HCT116 (cell line): ENCODE results near the gene GPX2. TPM values are rescaled to one million over a fixed set of nuclear protein-coding genes. Genes with fewer than 3 reads are reported as not detected.

Experiments used
- ATAC-seq: fragments of 200-7000 bp; cut with Tn5 transposase; 2 replicates; pipeline ENCODE4 v1.9.1; 2020; ENCODE audit warnings: mild to moderate bottlenecking, moderate library complexity
- BruUV-seq: library from RNA; stranded (reverse); fragments of 400-500 nt; replicated peaks from 2 replicates; lab custom pipeline; 2021; lab: Mats Ljungman, UMichigan
- CTCF ChIA-PET: fragments of 300-600 bp; sonication (Branson Sonifier 250); formaldehyde crosslinking; loops from one replicate; lab custom pipeline; 2021; ENCODE audit warnings: antibody characterized with exemption; lab: Charles Lee
- POLR2A ChIA-PET: fragments of 300-600, 350-600 bp; sonication (Branson Sonifier 250); formaldehyde crosslinking; loops from one replicate; lab custom pipeline; 2021; ENCODE audit warnings: antibody characterized with exemption; lab: Charles Lee
- RAD21 ChIA-PET, 2 experiments: fragments of 300-600 bp; sonication (Branson Sonifier 250); formaldehyde crosslinking; loops; one replicate each; lab custom pipeline; 2023; ENCODE audit warnings: low total read pairs in 2 of 2; ENCODE audit not compliant: uncharacterized antibody in 2 of 2, unreplicated experiment in 2 of 2, low non-redundant PET in 1 of 2; lab: Charles Lee
- DNase-seq: peaks from one replicate; pipeline ENCODE4 v3.0.0-alpha.2; 2010; ENCODE audit warnings: low read depth, low spot score
- H2AFZ ChIP-seq: fragments of 200-600 bp; shearing (Covaris generic), sonication (generic); 2 replicates; pipeline ENCODE4 v1.6.1; 2017; ENCODE audit warnings: low read depth, mixed run types, mixed read lengths, antibody characterized with exemption, low read length; ENCODE audit not compliant: poor library complexity, severe bottlenecking
- H3K27ac ChIP-seq: 2 replicates; pipeline ENCODE4 v1.5.1; 2012; ENCODE audit warnings: low read depth, low read length
- H3K27me3 ChIP-seq: fragments of 200-600 bp; sonication (generic); 2 replicates; pipeline ENCODE4 v1.6.1; 2016; ENCODE audit warnings: mixed run types, low read length, mixed read lengths; ENCODE audit not compliant: insufficient read depth
- H3K36me3 ChIP-seq, 2 experiments: fragments of 200-500 bp in 1 of 2; fragments of 200-600 bp in 1 of 2; sonication (Bioruptor generic) in 1 of 2; sonication (generic) in 1 of 2; 2 replicates each; pipeline versions ENCODE4 v1.5.1 to v1.6.1; 2014 to 2016; ENCODE audit warnings: low read length in 2 of 2, inconsistent platforms in 1 of 2, mixed read lengths in 1 of 2, mixed run types in 1 of 2; ENCODE audit not compliant: insufficient read depth in 2 of 2, control insufficient read depth in 1 of 2
- H3K4me1 ChIP-seq, 2 experiments: fragments of 200-600 bp in 1 of 2; sonication (generic) in 1 of 2; 2 replicates each; pipeline versions ENCODE4 v1.5.1 to v1.6.1; 2012 to 2017; ENCODE audit warnings: low read length in 2 of 2, inconsistent platforms in 1 of 2, mild to moderate bottlenecking in 1 of 2, mixed read lengths in 1 of 2, mixed run types in 1 of 2, moderate library complexity in 1 of 2; ENCODE audit not compliant: insufficient read depth in 2 of 2, control insufficient read depth in 1 of 2
- H3K4me2 ChIP-seq: fragments of 200-600 bp; sonication (generic); 2 replicates; pipeline ENCODE4 v1.6.1; 2017; ENCODE audit warnings: mixed run types, low read length, mixed read lengths
- H3K4me3 ChIP-seq, 2 experiments: fragments of 200-600 bp in 1 of 2; sonication (generic) in 1 of 2; replicated peaks in 1 of 2; 2 replicates each; pipeline ENCODE4 v1.5.1; 2011 to 2016; ENCODE audit warnings: low read length in 2 of 2, control low read depth in 1 of 2, low read depth in 1 of 2, mild to moderate bottlenecking in 1 of 2, mixed read lengths in 1 of 2, mixed run types in 1 of 2
- H3K79me2 ChIP-seq: fragments of 200-600 bp; sonication (generic); 2 replicates; pipeline ENCODE4 v1.6.1; 2017; ENCODE audit warnings: mild to moderate bottlenecking, mixed run types, low read length, moderate library complexity, mixed read lengths; ENCODE audit not compliant: insufficient read depth
- H3K9ac ChIP-seq: fragments of 200-600 bp; sonication (generic); 2 replicates; pipeline ENCODE4 v1.6.1; 2016; ENCODE audit warnings: low read length, mixed read lengths
- H3K9me2 ChIP-seq: fragments of 200-600 bp; sonication (generic), shearing (Covaris generic); 2 replicates; pipeline ENCODE4 v1.6.1; 2017; ENCODE audit warnings: mixed run types, mild to moderate bottlenecking, moderate library complexity; ENCODE audit not compliant: insufficient read depth
- H3K9me3 ChIP-seq, 2 experiments: fragments of 200-500 bp in 1 of 2; fragments of 200-600 bp in 1 of 2; sonication (Bioruptor generic) in 1 of 2; sonication (generic) in 1 of 2; 2 replicates each; pipeline ENCODE4 v1.6.1; 2014 to 2017; ENCODE audit warnings: low read length in 2 of 2, mixed read lengths in 2 of 2, inconsistent platforms in 1 of 2, low read depth in 1 of 2, mild to moderate bottlenecking in 1 of 2, mixed run types in 1 of 2, moderate library complexity in 1 of 2; ENCODE audit not compliant: control insufficient read depth in 1 of 2, insufficient read depth in 1 of 2
- H4K20me1 ChIP-seq: fragments of 200-600 bp; sonication (generic), shearing (Covaris generic); 2 replicates; pipeline ENCODE4 v1.6.1; 2017; ENCODE audit warnings: mixed run types, mild to moderate bottlenecking, moderate library complexity; ENCODE audit not compliant: insufficient read depth
- ATF3 ChIP-seq: IDR thresholded peaks from 2 replicates; pipeline ENCODE4 v1.6.1; 2012
- CEBPB ChIP-seq: IDR thresholded peaks from 2 replicates; pipeline ENCODE4 v1.6.1; 2012; ENCODE audit warnings: low read depth
- CTCF ChIP-seq, 3 experiments: fragments of 200-600 bp in 1 of 3; sonication (generic) in 1 of 3; IDR thresholded peaks in 2 of 3; conservative IDR thresholded peaks in 1 of 3; 2 replicates each; pipeline ENCODE4 v1.5.1; 2012 to 2017; ENCODE audit warnings: low read depth in 2 of 3, low read length in 2 of 3, antibody characterized with exemption in 1 of 3, borderline replicate concordance in 1 of 3, control low read depth in 1 of 3, mild to moderate bottlenecking in 1 of 3, mixed read lengths in 1 of 3, mixed run types in 1 of 3, moderate library complexity in 1 of 3; ENCODE audit not compliant: insufficient read depth in 1 of 3
- EGR1 ChIP-seq: IDR thresholded peaks from 2 replicates; pipeline ENCODE4 v1.6.1; 2012; ENCODE audit warnings: low read depth
- ELF1 ChIP-seq: IDR thresholded peaks from 2 replicates; pipeline ENCODE4 v1.6.1; 2012; ENCODE audit warnings: low read depth, borderline replicate concordance
- EZH2phosphoT487 ChIP-seq: fragments of 200-600 bp; IDR thresholded peaks from 2 replicates; pipeline ENCODE4 v1.6.1; 2018; ENCODE audit warnings: antibody characterized with exemption, borderline replicate concordance
- JUND ChIP-seq: IDR thresholded peaks from 2 replicates; pipeline ENCODE4 v1.6.1; 2012
- POLR2AphosphoS5 ChIP-seq: IDR thresholded peaks from 2 replicates; pipeline ENCODE4 v1.6.1; 2011; ENCODE audit warnings: mild to moderate bottlenecking, low read depth, low read length, moderate library complexity
- SIN3A ChIP-seq: IDR thresholded peaks from 2 replicates; pipeline ENCODE4 v1.6.1; 2012; ENCODE audit warnings: low read depth
- SP1 ChIP-seq: IDR thresholded peaks from 2 replicates; pipeline ENCODE4 v1.6.1; 2012; ENCODE audit warnings: low read depth
- YY1 ChIP-seq: IDR thresholded peaks from 2 replicates; pipeline ENCODE4 v1.6.1; 2011; ENCODE audit warnings: low read length, low read depth, moderate library complexity, mild to moderate bottlenecking; ENCODE audit not compliant: insufficient replicate concordance; ENCODE audit errors: extremely low read depth
- ZNF274 ChIP-seq: fragments of 200-500 bp; sonication (Bioruptor generic); IDR thresholded peaks from 2 replicates; pipeline ENCODE4 v1.6.1; 2014; ENCODE audit warnings: mild to moderate bottlenecking, low read depth, low read length, inconsistent platforms
- intact Hi-C: fragments of 100-400 bp; cut with micrococcal nuclease; formaldehyde crosslinking; loops from 2 replicates; pipeline ENCODE4 v1.10.0; 2022
- total RNA-seq: library from RNA; stranded (reverse); gene quantifications from one replicate; pipeline ENCODE4 v1.2.1, GENCODE V29; 2021; ENCODE audit not compliant: unreplicated experiment

GPX2 gene
- total RNA-seq, 1 experiment from 2014 or later, result 0.61 TPM

DNA sequence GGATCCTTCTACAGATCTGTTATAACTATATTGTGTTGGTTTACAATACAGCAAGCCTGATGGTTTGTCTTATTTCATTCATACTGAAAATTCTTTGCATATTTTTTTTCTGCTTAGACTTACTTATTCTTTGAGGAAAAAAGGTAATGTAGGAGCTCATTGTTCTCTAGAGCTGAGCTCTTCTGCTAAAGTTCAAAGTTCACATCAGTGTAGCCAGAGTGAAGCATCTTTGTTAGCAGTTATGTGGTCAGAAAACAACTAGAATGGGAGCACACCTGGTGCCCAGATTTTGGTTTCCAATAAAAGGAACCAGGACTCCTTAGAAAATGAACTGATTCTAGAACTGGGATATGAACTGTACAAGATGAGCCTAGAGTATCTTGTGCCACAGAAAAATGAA lies 10.3 kb downstream of the GPX2 start:
- H3K4me3 ChIP-seq, result no peak overlapping the region
- BruUV-seq, result no TSS peak
- H3K36me3 ChIP-seq, result peaks cover 9 to 26% of the 10 kb centered on the region in 2 experiments; a peak in 3 of 4 replicates
- TF ChIP-seq ELF1 (no peak), SP1 (no peak), JUND (no peak), ATF3 (no peak)
- H3K9me3 ChIP-seq, result no peaks in the 10 kb centered on the region
- H3K4me1 ChIP-seq, result no peaks in the 10 kb centered on the region
- intact Hi-C loops, result no loop called here
- ChIA-PET RAD21 (no interaction called here), POLR2A (no interaction called here), CTCF (interaction anchor here (2.2 kb wide), 1 partner anchor 21 kb away, joined by 5 read pairs; no protein-coding TSS in a partner anchor)
- H2AFZ ChIP-seq, result no peak overlapping the region
- no peaks in the 10 kb centered on the region for H3K27me3 ChIP-seq
- no peaks in the 10 kb centered on the region for H4K20me1 ChIP-seq
- H3K4me2 ChIP-seq, result no peak overlapping the region
- DNase-seq, result no peak
- no peaks in the 10 kb centered on the region for H3K9me2 ChIP-seq
- no peak for ATAC-seq
- H3K9ac ChIP-seq, result no peak overlapping the region
- H3K27ac ChIP-seq, result no peak overlapping the region
- H3K79me2 ChIP-seq, result 0 out of 2 replicates have a peak, but pooled peaks cover 14% of the 10 kb centered on the region

DNA sequence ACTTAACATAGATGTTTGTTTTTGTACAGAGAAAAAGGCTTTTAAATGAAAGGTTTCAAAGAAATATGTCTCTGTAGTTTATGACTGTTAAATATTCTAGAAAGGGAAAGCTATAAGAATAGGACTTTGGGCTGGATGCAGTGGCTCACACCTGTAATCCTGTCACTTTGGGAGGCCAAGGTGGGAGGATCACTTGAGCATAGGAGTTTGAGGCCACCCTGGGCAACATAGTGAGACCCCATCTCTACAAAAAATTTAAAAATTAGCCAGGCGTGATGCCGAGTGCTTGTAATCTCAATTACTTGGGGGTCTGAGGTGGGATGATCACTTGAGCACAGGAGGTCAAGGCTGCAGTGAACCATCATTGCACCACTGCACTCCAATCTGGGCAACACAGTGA lies 11.4 kb downstream of the GPX2 start:
- ChIA-PET POLR2A (no interaction called here), RAD21 (no interaction called here), CTCF (interaction anchor here (2.2 kb wide), 1 partner anchor 20 kb away, joined by 5 read pairs; no protein-coding TSS in a partner anchor)
- ATAC-seq, result no peak
- Histone ChIP-seq H3K27me3 (no peaks in the 10 kb centered on the region), H3K4me3 (no peak overlapping the region), H3K36me3 (peaks cover 12 to 35% of the 10 kb centered on the region in 2 experiments; a peak in 3 of 4 replicates), H3K9me2 (no peaks in the 10 kb centered on the region), H3K79me2 (peaks cover 15% of the 10 kb centered on the region; the same call in 1 of the 2 replicates), H3K9me3 (no peaks in the 10 kb centered on the region), H3K9ac (no peak overlapping the region), H3K4me2 (no peak overlapping the region), H3K4me1 (no peaks in the 10 kb centered on the region), H4K20me1 (no peaks in the 10 kb centered on the region), H3K27ac (no peak overlapping the region), H2AFZ (no peak overlapping the region)
- intact Hi-C loops, result no loop called here
- no TSS peak for BruUV-seq
- TF ChIP-seq EZH2phosphoT487, result no peak
- no peak for TF ChIP-seq CTCF (IDR thresholded peaks at IDR 0.05 in 2 of 3, conservative IDR thresholded peaks at IDR 0.05 in 1 of 3; ENCODE audit: borderline replicate concordance in 1 of 3, insufficient read depth in 1 of 3, low read depth in 2 of 3, low read length in 2 of 3)
- TF ChIP-seq SIN3A, result no peak
- TF ChIP-seq ZNF274, result no peak
- TF ChIP-seq EGR1, result no peak
- TF ChIP-seq CEBPB, result no peak
- TF ChIP-seq YY1, result no peak
- TF ChIP-seq POLR2AphosphoS5, result no peak
- no peak for DNase-seq
